ENCODE data around the gene RANBP3.

- TF ChIP-seq TCF12 (IDR thresholded peaks at IDR 0.05; ENCODE audit: low read depth) (no peak), TAF1 (IDR thresholded peaks at IDR 0.05; ENCODE audit: low read depth) (no peak), RAD21 (IDR thresholded peaks at IDR 0.05; ENCODE audit: low read depth) (no peak)
Measured at GRCh38 chr19:5978606-5979552, 939 bp upstream of the RANBP3 start.
